GM12878 (cell line): ENCODE data around the gene OPRD1. TPM values are rescaled to one million over a fixed set of nuclear protein-coding genes. Genes with fewer than 3 reads are reported as not detected.

Experiments
- ATAC-seq: fragments of 200-7000 bp; cut with Tn5 transposase; 3 replicates; pipeline ENCODE4 v1.9.1; 2020; ENCODE audit warnings: mild to moderate bottlenecking, moderate library complexity
- BruUV-seq: library from RNA; stranded (reverse); fragments of 400-500 nt; replicated peaks from 2 replicates; lab custom pipeline; 2021; lab: Mats Ljungman, UMichigan
- CTCF ChIA-PET: fragments of 300-600 bp; sonication (Branson Sonifier 250); formaldehyde crosslinking; extraction: SDS; loops from one replicate; lab custom pipeline; 2021; ENCODE audit warnings: inconsistent platforms; lab: Yijun Ruan, JAX
- POLR2A ChIA-PET: fragments of 350-600 bp; formaldehyde crosslinking; extraction: SDS; loops from one replicate; lab custom pipeline; 2021; ENCODE audit warnings: inconsistent platforms; lab: Charles Lee
- RAD21 ChIA-PET: fragments of 300-600 bp; sonication (Branson Sonifier 250); formaldehyde crosslinking; loops from one replicate; lab custom pipeline; 2023; ENCODE audit warnings: antibody characterized with exemption; ENCODE audit not compliant: unreplicated experiment; lab: Charles Lee
- SMC1A ChIA-PET: fragments of 300-600 bp; sonication (Branson Sonifier 250); formaldehyde crosslinking; loops from one replicate; lab custom pipeline; 2023; ENCODE audit not compliant: unreplicated experiment, uncharacterized antibody; lab: Charles Lee
- DNase-seq: peaks from one replicate; pipeline ENCODE4 v3.0.0-alpha.2; 2011; ENCODE audit warnings: low read depth, low spot score
- FAIRE-seq: peaks from 3 replicates; lab custom pipeline; 2011; peaks lifted over from hg19 to GRCh38; lab: Jason Lieb, UNC
- H2AFZ ChIP-seq: 2 replicates; pipeline ENCODE4 v1.6.0; 2011; ENCODE audit warnings: low read depth, low read length, control low read depth; ENCODE audit not compliant: control insufficient read depth
- H3K27ac ChIP-seq: 2 replicates; pipeline ENCODE4 v1.5.1; 2011; ENCODE audit warnings: control low read depth; ENCODE audit not compliant: control insufficient read depth, insufficient read depth
- H3K27me3 ChIP-seq, 2 experiments: replicated peaks in 1 of 2; 2 replicates each; pipeline versions ENCODE4 v1.6.0 to v1.6.1; 2011; ENCODE audit warnings: low read length in 1 of 2; ENCODE audit not compliant: control insufficient read depth in 2 of 2, insufficient read depth in 2 of 2
- H3K36me3 ChIP-seq, 2 experiments: 2 replicates each; pipeline ENCODE4 v1.5.1; 2011; ENCODE audit warnings: low read length in 1 of 2; ENCODE audit not compliant: control insufficient read depth in 2 of 2, insufficient read depth in 2 of 2
- H3K4me1 ChIP-seq: 2 replicates; pipeline ENCODE4 v1.6.1; 2011; ENCODE audit warnings: mild to moderate bottlenecking, low read length, moderate library complexity, mixed read lengths; ENCODE audit not compliant: control insufficient read depth, insufficient read depth
- H3K4me2 ChIP-seq: 2 replicates; pipeline ENCODE4 v1.6.0; 2011; ENCODE audit warnings: control low read depth; ENCODE audit not compliant: control insufficient read depth, insufficient read depth
- H3K4me3 ChIP-seq: fragments of 200-600 bp; sonication (generic); 2 replicates; pipeline ENCODE4 v1.5.1; 2016
- H3K79me2 ChIP-seq: 2 replicates; pipeline ENCODE4 v1.6.0; 2011; ENCODE audit warnings: low read length; ENCODE audit not compliant: control insufficient read depth, insufficient read depth
- H3K9ac ChIP-seq: 2 replicates; pipeline ENCODE4 v1.8.0; 2011; ENCODE audit warnings: low read length, control low read depth, mixed read lengths; ENCODE audit not compliant: control insufficient read depth, insufficient read depth
- H3K9me3 ChIP-seq: replicated peaks from 3 replicates; pipeline ENCODE4 v1.5.1; 2011; ENCODE audit warnings: mild to moderate bottlenecking, low read length; ENCODE audit not compliant: control insufficient read depth, insufficient read depth
- H4K20me1 ChIP-seq: 2 replicates; pipeline ENCODE4 v1.6.0; 2011; ENCODE audit not compliant: control insufficient read depth, insufficient read depth
- BACH1 ChIP-seq: fragments of 450-650 bp; IDR thresholded peaks from 2 replicates; pipeline ENCODE4 v1.6.1; 2017; ENCODE audit warnings: mild to moderate bottlenecking, borderline replicate concordance
- EED ChIP-seq: sonication (generic); IDR thresholded peaks from 2 replicates; pipeline ENCODE4 v1.6.1; 2016; ENCODE audit warnings: antibody characterized with exemption, low read depth
- EGR1 ChIP-seq, 2 experiments: IDR thresholded peaks; 1 replicate in 1 of 2; 2 replicates in 1 of 2; pipeline ENCODE4 v1.6.1; 2011 to 2012; ENCODE audit warnings: low read depth in 2 of 2, low read length in 2 of 2, borderline replicate concordance in 1 of 2, mild to moderate bottlenecking in 1 of 2, moderate library complexity in 1 of 2
- KDM1A ChIP-seq: fragments of 200-600 bp; sonication (generic); IDR thresholded peaks from 2 replicates; pipeline ENCODE4 v1.6.1; 2016; ENCODE audit warnings: borderline replicate concordance
- MYC ChIP-seq: IDR thresholded peaks from 2 replicates; pipeline ENCODE4 v1.6.1; 2011; ENCODE audit warnings: mild to moderate bottlenecking, low read length, moderate library complexity, inconsistent platforms; ENCODE audit not compliant: insufficient read depth, insufficient replicate concordance, insufficient read length, severe bottlenecking
- SMC3 ChIP-seq: IDR thresholded peaks from 2 replicates; pipeline ENCODE4 v1.6.1; 2011; ENCODE audit warnings: low read length, improper control_type of control experiment, borderline replicate concordance
- STAT3 ChIP-seq: IDR thresholded peaks from 2 replicates; pipeline ENCODE4 v1.6.1; 2011; ENCODE audit warnings: low read depth, low read length, improper control_type of control experiment
- YY1 ChIP-seq: IDR thresholded peaks from 2 replicates; pipeline ENCODE4 v1.6.1; 2011; ENCODE audit warnings: low read depth, mild to moderate bottlenecking, low read length
- ZSCAN29 ChIP-seq: fragments of 450-650 bp; IDR thresholded peaks from 2 replicates; pipeline ENCODE4 v1.6.1; 2017; ENCODE audit warnings: mild to moderate bottlenecking, moderate library complexity
- WGBS: methylation state at CpG from one replicate; pipeline ENCODE4 v1.1.6; 2016; ENCODE audit warnings: low lambda C conversion rate; ENCODE audit not compliant: insufficient replicate concordance, insufficient coverage; ENCODE audit errors: missing lambda C conversion rate; 5-methylcytosine and 5-hydroxymethylcytosine counted together
- in situ Hi-C: fragments of 300-500 bp; cut with MboI; formaldehyde crosslinking; loops from 9 replicates; pipeline ENCODE4 v1.14.3; 2018; ENCODE audit warnings: mixed read lengths
- intact Hi-C: fragments of 100-400 bp; cut with micrococcal nuclease; formaldehyde crosslinking; loops from one replicate; pipeline ENCODE4 v1.14.2; 2022; ENCODE audit not compliant: unreplicated experiment
- polyA plus RNA-seq, 11 experiments: library from polyadenylated mRNA; depleted of rRNA in 4 of 11; unstranded in 6 of 11; stranded (reverse) in 5 of 11; fragments of >200 nt; fragmentation: Nextera tagmentation in 4 of 11; fragmentation: Illumina TruSeq in 1 of 11; extraction: Ambion mirVana in 4 of 11; extraction: Trizol in 1 of 11; gene quantifications; 1 replicate in 1 of 11; 2 replicates in 10 of 11; pipeline versions ENCODE4 v1.2.1 to v1.2.3, GENCODE V29; 2011 to 2016; ENCODE audit warnings: inconsistent platforms in 2 of 11, missing spikeins in 2 of 11, low read depth in 1 of 11
- total RNA-seq, 4 experiments: library from RNA; depleted of rRNA in 3 of 4; stranded (reverse); fragments of >200 nt in 3 of 4; fragmentation: Illumina TruSeq in 1 of 4; extraction: Trizol in 1 of 4; gene quantifications; 2 replicates each; pipeline versions ENCODE4 v1.2.1 to v1.2.3, GENCODE V29; 2013 to 2021
- TF ChIP-seq, protein P1 (sequence below): IDR thresholded peaks from 2 replicates; pipeline ENCODE4 v1.6.1; 2011; ENCODE audit warnings: borderline replicate concordance, low read depth, mild to moderate bottlenecking, moderate library complexity, mixed read lengths, low read length; ENCODE audit not compliant: insufficient read depth; ENCODE audit errors: extremely low read length
- TF ChIP-seq, protein P2 (sequence below): fragments of 450-650 bp; IDR thresholded peaks from 2 replicates; pipeline ENCODE4 v1.6.1; 2017; ENCODE audit warnings: mild to moderate bottlenecking

OPRD1 gene
- total and polyA plus RNA-seq, 10 of the 15 experiments (the other 5 are each of a cell fraction or from before 2014, with no cell fraction given) = 0.02 TPM; not detected in 8

- no TSS peak for BruUV-seq
- Histone ChIP-seq H3K4me2 (no peak overlapping the region), H3K9me3 (no peaks in the 10 kb centered on the region), H4K20me1 (no peaks in the 10 kb centered on the region), H3K9ac (no peak overlapping the region; the same call in 1 of the 2 replicates), H3K4me1 (peaks cover 11% of the 10 kb centered on the region), H3K27ac (no peak overlapping the region), H2AFZ (no peak overlapping the region), H3K4me3 (no peak overlapping the region), H3K36me3 (no peaks in the 10 kb centered on the region), H3K79me2 (peaks cover 13% of the 10 kb centered on the region), H3K27me3 (no peaks in the 10 kb centered on the region)
- CTCF ChIA-PET = interaction anchor here (1.0 to 6.2 kb wide), 8 partner anchors 8 to 311 kb away, joined by 3 to 63 read pairs (median 6); partner anchors contain the start of gene SRSF4
- POLR2A ChIA-PET = interaction anchor here (0.6 to 1.4 kb wide), 3 partner anchors 36 to 142 kb away, joined by 3 to 5 read pairs (median 3); no protein-coding TSS in a partner anchor
- TF ChIP-seq, protein P1, sequence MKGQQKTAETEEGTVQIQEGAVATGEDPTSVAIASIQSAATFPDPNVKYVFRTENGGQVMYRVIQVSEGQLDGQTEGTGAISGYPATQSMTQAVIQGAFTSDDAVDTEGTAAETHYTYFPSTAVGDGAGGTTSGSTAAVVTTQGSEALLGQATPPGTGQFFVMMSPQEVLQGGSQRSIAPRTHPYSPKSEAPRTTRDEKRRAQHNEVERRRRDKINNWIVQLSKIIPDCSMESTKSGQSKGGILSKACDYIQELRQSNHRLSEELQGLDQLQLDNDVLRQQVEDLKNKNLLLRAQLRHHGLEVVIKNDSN = no peak
- TF ChIP-seq BACH1 (no peak), KDM1A (no peak)
- FAIRE-seq (no peak), ATAC-seq (no peak), DNase-seq (no peak)
- RAD21 ChIA-PET = interaction anchor here (1.2 to 11.7 kb wide), 3 partner anchors 10 to 142 kb away, joined by 4 to 284 read pairs (median 5); no protein-coding TSS in a partner anchor
- SMC1A ChIA-PET = interaction anchor here (0.8 to 1.7 kb wide), 7 partner anchors 18 to 144 kb away, joined by 3 to 11 read pairs (median 5); no protein-coding TSS in a partner anchor
- 97% methylated on average over 2 of the region's 2 CpGs for WGBS
- in situ Hi-C loops (no loop called here), intact Hi-C loops (no loop called here)
These were observed 79.3 kb downstream of the OPRD1 start for GRCh38 chr1:28891256-28891655.

DNA sequence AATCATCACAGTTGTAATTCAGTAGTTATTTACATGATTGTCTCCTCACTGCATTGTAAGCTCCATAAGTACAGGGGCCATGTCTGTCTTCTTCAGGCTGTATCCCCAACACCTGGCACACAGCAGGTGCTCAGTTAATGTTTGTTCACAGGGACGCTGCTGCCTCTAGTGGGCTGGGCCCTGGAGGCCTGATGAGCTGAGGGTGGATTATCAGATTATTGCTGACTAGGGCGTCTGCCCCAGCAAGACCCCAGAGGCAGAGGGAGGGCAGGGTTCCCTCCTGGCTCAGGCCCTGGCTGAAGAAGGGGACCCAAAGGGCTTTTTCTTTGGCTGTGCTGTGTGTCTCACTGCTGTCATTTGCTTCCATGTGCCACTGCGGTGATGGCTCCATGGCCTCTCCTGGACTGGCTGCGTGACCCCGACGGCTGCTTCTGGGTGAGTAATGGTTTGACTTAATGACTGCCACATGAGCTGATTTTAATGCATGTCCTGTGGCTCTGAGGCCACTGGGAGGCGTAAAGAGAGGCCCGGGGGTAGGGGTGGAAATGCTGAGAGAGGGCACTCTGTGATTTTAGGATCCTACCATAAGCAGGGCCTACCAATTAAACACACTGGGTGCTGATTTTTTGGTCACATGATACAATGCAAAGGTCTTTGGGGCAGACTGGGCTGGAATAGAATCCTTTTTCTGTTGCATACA, 81.6 kb downstream of the OPRD1 start:
- in situ Hi-C loops (no loop called here), intact Hi-C loops (no loop called here)
- Histone ChIP-seq H3K27me3 (no peaks in the 10 kb centered on the region), H3K4me3 (no peak overlapping the region), H3K9ac (no peak overlapping the region), H3K27ac (no peak overlapping the region), H3K79me2 (no peaks in the 10 kb centered on the region; the same call in 1 of the 2 replicates), H3K4me2 (no peak overlapping the region), H3K36me3 (no peaks in the 10 kb centered on the region), H2AFZ (no peak overlapping the region), H3K4me1 (no peaks in the 10 kb centered on the region), H4K20me1 (no peaks in the 10 kb centered on the region), H3K9me3 (no peaks in the 10 kb centered on the region)
- DNase-seq (no peak), ATAC-seq (peak; percentile 63), FAIRE-seq (no peak)
- RAD21 ChIA-PET = interaction anchor here (0.7 to 3.3 kb wide), 4 partner anchors 11 to 288 kb away, joined by 3 to 21 read pairs (median 4); partner anchors contain the start of gene SRSF4
- CTCF ChIA-PET = interaction anchor here (0.9 to 6.2 kb wide), 9 partner anchors 10 to 309 kb away, joined by 3 to 63 read pairs (median 4); partner anchors contain the start of gene EPB41
- POLR2A ChIA-PET = no interaction called here
- 90% methylated on average over 8 of the region's 8 CpGs for WGBS
- BruUV-seq = no TSS peak
- SMC1A ChIA-PET = interaction anchor here (1.0 to 2.2 kb wide), 7 partner anchors 8 to 309 kb away, joined by 3 to 12 read pairs (median 3); partner anchors contain the start of gene EPB41
- no peak for TF ChIP-seq EGR1 (IDR thresholded peaks at IDR 0.05; ENCODE audit: borderline replicate concordance in 1 of 2, low read depth in 2 of 2, low read length in 2 of 2)
- peak; percentile 39; the same call in 1 of the 2 replicates for TF ChIP-seq SMC3
- TF ChIP-seq, protein P2, sequence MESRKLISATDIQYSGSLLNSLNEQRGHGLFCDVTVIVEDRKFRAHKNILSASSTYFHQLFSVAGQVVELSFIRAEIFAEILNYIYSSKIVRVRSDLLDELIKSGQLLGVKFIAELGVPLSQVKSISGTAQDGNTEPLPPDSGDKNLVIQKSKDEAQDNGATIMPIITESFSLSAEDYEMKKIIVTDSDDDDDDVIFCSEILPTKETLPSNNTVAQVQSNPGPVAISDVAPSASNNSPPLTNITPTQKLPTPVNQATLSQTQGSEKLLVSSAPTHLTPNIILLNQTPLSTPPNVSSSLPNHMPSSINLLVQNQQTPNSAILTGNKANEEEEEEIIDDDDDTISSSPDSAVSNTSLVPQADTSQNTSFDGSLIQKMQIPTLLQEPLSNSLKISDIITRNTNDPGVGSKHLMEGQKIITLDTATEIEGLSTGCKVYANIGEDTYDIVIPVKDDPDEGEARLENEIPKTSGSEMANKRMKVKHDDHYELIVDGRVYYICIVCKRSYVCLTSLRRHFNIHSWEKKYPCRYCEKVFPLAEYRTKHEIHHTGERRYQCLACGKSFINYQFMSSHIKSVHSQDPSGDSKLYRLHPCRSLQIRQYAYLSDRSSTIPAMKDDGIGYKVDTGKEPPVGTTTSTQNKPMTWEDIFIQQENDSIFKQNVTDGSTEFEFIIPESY = no peak
- TF ChIP-seq ZSCAN29 = no peak
- TF ChIP-seq YY1 = 0 out of 2 replicates have a peak, but pooled peaks have one; percentile 39
- no peak for TF ChIP-seq EED
- no peak for TF ChIP-seq MYC
- no peak for TF ChIP-seq STAT3
